Peyer's patch (tissue), 4 donors: ENCODE data around the gene LRRC32.

Experiments used
- POLR2A ChIP-seq, 2 donors: fragments of 450-650 bp; IDR thresholded peaks; one replicate each; pipeline ENCODE4 v1.5.1; 2017; ENCODE audit warnings: antibody characterized with exemption in 2 of 2, mild to moderate bottlenecking in 2 of 2, moderate library complexity in 2 of 2
- TF ChIP-seq, protein P1 (sequence below), 6 experiments: fragments of 450-650 bp in 4 of 6; fragments of 200-600 bp in 2 of 6; sonication (generic) in 1 of 6; IDR thresholded peaks; one replicate each; pipeline ENCODE4 v1.5.1; 2017 to 2019; ENCODE audit warnings: antibody characterized with exemption in 6 of 6, mild to moderate bottlenecking in 3 of 6, moderate library complexity in 1 of 6

DNA sequence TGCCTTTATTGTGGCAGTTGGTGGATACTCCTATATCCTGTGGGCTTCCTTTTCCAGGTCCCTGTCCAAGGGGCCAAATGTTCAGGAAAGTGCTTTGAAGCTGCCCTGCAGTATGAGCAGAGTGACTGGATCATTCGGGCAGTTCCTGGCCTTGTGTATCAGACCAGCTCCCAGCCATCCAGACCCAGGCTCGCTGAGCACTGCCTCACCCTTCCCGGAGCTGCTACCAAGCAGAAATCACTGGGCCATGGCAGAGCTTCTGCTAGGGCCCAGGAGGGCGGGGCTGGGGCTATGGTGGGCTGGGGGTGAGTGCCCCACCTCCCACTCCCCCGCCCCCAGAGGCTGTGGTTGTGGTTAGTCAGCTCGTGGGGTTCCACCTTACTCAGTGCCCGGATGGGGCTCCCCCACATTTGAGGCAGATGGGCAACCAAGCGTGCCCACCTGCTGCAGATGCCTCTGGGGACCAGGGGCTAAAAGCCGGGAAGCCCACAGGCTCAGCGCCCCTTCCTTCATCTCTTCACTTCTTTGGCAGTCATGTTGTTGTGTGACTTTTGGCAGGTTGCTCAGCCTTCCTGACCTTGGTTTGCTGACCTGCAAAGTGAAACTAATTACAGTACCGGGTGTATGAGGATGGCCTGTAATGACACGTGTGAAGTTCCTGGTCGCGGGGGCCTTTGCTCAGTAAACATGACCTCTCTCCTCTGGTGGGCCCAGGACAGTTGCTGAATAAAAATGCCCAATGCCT, 2.1 kb upstream of the LRRC32 start:
- TF ChIP-seq, protein P1, sequence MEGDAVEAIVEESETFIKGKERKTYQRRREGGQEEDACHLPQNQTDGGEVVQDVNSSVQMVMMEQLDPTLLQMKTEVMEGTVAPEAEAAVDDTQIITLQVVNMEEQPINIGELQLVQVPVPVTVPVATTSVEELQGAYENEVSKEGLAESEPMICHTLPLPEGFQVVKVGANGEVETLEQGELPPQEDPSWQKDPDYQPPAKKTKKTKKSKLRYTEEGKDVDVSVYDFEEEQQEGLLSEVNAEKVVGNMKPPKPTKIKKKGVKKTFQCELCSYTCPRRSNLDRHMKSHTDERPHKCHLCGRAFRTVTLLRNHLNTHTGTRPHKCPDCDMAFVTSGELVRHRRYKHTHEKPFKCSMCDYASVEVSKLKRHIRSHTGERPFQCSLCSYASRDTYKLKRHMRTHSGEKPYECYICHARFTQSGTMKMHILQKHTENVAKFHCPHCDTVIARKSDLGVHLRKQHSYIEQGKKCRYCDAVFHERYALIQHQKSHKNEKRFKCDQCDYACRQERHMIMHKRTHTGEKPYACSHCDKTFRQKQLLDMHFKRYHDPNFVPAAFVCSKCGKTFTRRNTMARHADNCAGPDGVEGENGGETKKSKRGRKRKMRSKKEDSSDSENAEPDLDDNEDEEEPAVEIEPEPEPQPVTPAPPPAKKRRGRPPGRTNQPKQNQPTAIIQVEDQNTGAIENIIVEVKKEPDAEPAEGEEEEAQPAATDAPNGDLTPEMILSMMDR (IDR thresholded peaks at IDR 0.05) = no peak
- TF ChIP-seq POLR2A (IDR thresholded peaks at IDR 0.05) = no peak
